Cardiac muscle cell (in vitro differentiated cells and primary cell): ENCODE results near the gene ZC3H12A. TPM values are rescaled to one million over a fixed set of nuclear protein-coding genes. Genes with fewer than 3 reads are reported as not detected.
"Not testable (repeated sequence)": the region's sequence is repeated elsewhere in the genome, so short reads cannot be mapped to it uniquely, and the experiment has no call there.

Source experiments
- DNase-seq, 2 donors: peaks; one replicate each; pipeline versions ENCODE4 v3.0.0 to v3.0.0-alpha.2; 2010 to 2017; ENCODE audit warnings: low read depth in 1 of 2, low spot score in 1 of 2
- H3K27ac ChIP-seq: fragments of 200-600 bp; sonication (generic); 2 replicates; pipeline ENCODE4 v1.5.1; 2016
- H3K27me3 ChIP-seq: fragments of 200-600 bp; sonication (generic); 2 replicates; pipeline ENCODE4 v1.6.0; 2016; ENCODE audit warnings: control low read depth
- H3K36me3 ChIP-seq: fragments of 200-600 bp; sonication (generic); 2 replicates; pipeline ENCODE4 v1.5.1; 2016; ENCODE audit warnings: control low read depth
- H3K4me1 ChIP-seq: fragments of 200-600 bp; sonication (generic); 2 replicates; pipeline ENCODE4 v1.8.1; 2017; ENCODE audit warnings: low read depth, mild to moderate bottlenecking, mixed run types
- H3K4me3 ChIP-seq: fragments of 200-600 bp; sonication (generic); 2 replicates; pipeline ENCODE4 v1.5.1; 2016; ENCODE audit warnings: mild to moderate bottlenecking
- H3K9me3 ChIP-seq: fragments of 200-600 bp; sonication (generic); 2 replicates; pipeline ENCODE4 v1.5.1; 2017; ENCODE audit warnings: low read depth, mild to moderate bottlenecking, control low read depth
- CTCF ChIP-seq: IDR thresholded peaks from 2 replicates; pipeline ENCODE4 v1.5.1; 2012; ENCODE audit warnings: low read depth, mild to moderate bottlenecking, low read length
- polyA plus RNA-seq: library from polyadenylated mRNA; unstranded; fragments of >200 nt; fragmentation: Nextera tagmentation; extraction: Ambion mirVana; gene quantifications from 2 replicates; pipeline ENCODE4 v1.2.1, GENCODE V29; 2016
- total RNA-seq: library from RNA; depleted of rRNA; stranded (reverse); fragments of >200 nt; gene quantifications from 2 replicates; pipeline ENCODE4 v1.2.3, GENCODE V29; 2016

Gene ZC3H12A
- total and polyA plus RNA-seq, 2 experiments from 2014 or later = 5.2 to 14.0 TPM

GRCh38 chr1:37519613-37520012, 45.2 kb downstream of the ZC3H12A start:
- H3K27me3 ChIP-seq = no peaks in the 10 kb centered on the region
- no peak for DNase-seq
- H3K4me1 ChIP-seq = peaks cover 3% of the 10 kb centered on the region
- no peak overlapping the region for H3K4me3 ChIP-seq
- no peak overlapping the region for H3K27ac ChIP-seq
- TF ChIP-seq CTCF = no peak
- no peaks in the 10 kb centered on the region for H3K36me3 ChIP-seq
- no peaks in the 10 kb centered on the region for H3K9me3 ChIP-seq

- H3K27me3 ChIP-seq, H3K9me3 ChIP-seq, DNase-seq, H3K4me3 ChIP-seq, H3K36me3 ChIP-seq, H3K4me1 ChIP-seq, H3K27ac ChIP-seq: not testable (repeated sequence)
Measured at GRCh38 chr1:37529888-37530287, 55.5 kb downstream of the ZC3H12A start.

- not testable (repeated sequence) for H3K27me3 ChIP-seq, H3K27ac ChIP-seq, H3K4me3 ChIP-seq, H3K9me3 ChIP-seq, H3K4me1 ChIP-seq, DNase-seq
- H3K36me3 ChIP-seq = peaks cover 13% of the 10 kb centered on the region
Measured at GRCh38 chr1:37532418-37533156, 58.2 kb downstream of the ZC3H12A start.

GRCh38 chr1:37533317-37534093, 59.1 kb downstream of the ZC3H12A start:
- no peak for TF ChIP-seq CTCF
- Histone ChIP-seq H3K4me1 (no peaks in the 10 kb centered on the region), H3K4me3 (no peak overlapping the region), H3K27ac (no peak overlapping the region), H3K9me3 (no peaks in the 10 kb centered on the region), H3K27me3 (no peaks in the 10 kb centered on the region), H3K36me3 (peaks cover 18% of the 10 kb centered on the region)
- DNase-seq = no peak

Other genes with a start within 250 kb of the ZC3H12A start
- gene MEAF6, start 40.2 kb downstream of the ZC3H12A start, total RNA-seq = 138 and 157 TPM in 2 replicates
- 68.2 and 77.0 TPM in 2 replicates for gene MEAF6, start 40.2 kb downstream of the ZC3H12A start, polyA plus RNA-seq
- 12.8 and 18.4 TPM in 2 replicates for gene SNIP1, start 79.7 kb downstream of the ZC3H12A start, total RNA-seq
- gene SNIP1, start 79.7 kb downstream of the ZC3H12A start, polyA plus RNA-seq = 6.1 and 6.6 TPM in 2 replicates
- gene DNALI1, start 82.4 kb downstream of the ZC3H12A start, total RNA-seq = 28.7 and 43.2 TPM in 2 replicates
- gene DNALI1, start 82.4 kb downstream of the ZC3H12A start, polyA plus RNA-seq = 17.8 and 23.5 TPM in 2 replicates
- gene GNL2, start 121.4 kb downstream of the ZC3H12A start, total RNA-seq = 26.4 and 38.6 TPM in 2 replicates
- 55.9 and 78.3 TPM in 2 replicates for gene GNL2, start 121.4 kb downstream of the ZC3H12A start, polyA plus RNA-seq
- 0.71 and 1.1 TPM in 2 replicates for gene RSPO1, start 160.3 kb downstream of the ZC3H12A start, total RNA-seq
- gene RSPO1, start 160.3 kb downstream of the ZC3H12A start, polyA plus RNA-seq = 0.11 and 1.0 TPM in 2 replicates
- 4.4 and 30.8 TPM in 2 replicates for gene CDCA8, start 217.9 kb downstream of the ZC3H12A start, total RNA-seq
- 7.0 and 41.8 TPM in 2 replicates for gene CDCA8, start 217.9 kb downstream of the ZC3H12A start, polyA plus RNA-seq